Ascending aorta (tissue), 2 donors: ENCODE data around the gene CCDC74A. TPM values are rescaled to one million over a fixed set of nuclear protein-coding genes. Genes with fewer than 3 reads are reported as not detected.
"Not testable (repeated sequence)": the region's sequence is repeated elsewhere in the genome, so short reads cannot be mapped to it uniquely, and the experiment has no call there.

ENCODE experiments used
- DNase-seq, 2 donors: peaks; one replicate each; pipeline ENCODE4 v3.0.0-alpha.2; 2019; ENCODE audit warnings: low spot score in 2 of 2
- H3K27ac ChIP-seq, 2 donors: fragments of 200-600 bp; sonication (generic); one replicate each; pipeline ENCODE4 v1.5.1; 2016 to 2017; ENCODE audit warnings: mild to moderate bottlenecking in 1 of 2
- H3K27me3 ChIP-seq: fragments of 200-600 bp; sonication (generic); one replicate; pipeline ENCODE4 v1.5.1; 2017
- H3K36me3 ChIP-seq, 2 donors: fragments of 200-600 bp; sonication (generic); one replicate each; pipeline ENCODE4 v1.5.1; 2016
- H3K4me1 ChIP-seq, 2 donors: fragments of 200-600 bp; sonication (generic); one replicate each; pipeline ENCODE4 v1.5.1; 2016 to 2017; ENCODE audit warnings: mild to moderate bottlenecking in 1 of 2
- H3K4me3 ChIP-seq, 2 donors: fragments of 200-600 bp; sonication (generic); one replicate each; pipeline ENCODE4 v1.5.1; 2016 to 2017; ENCODE audit warnings: mild to moderate bottlenecking in 1 of 2
- H3K9me3 ChIP-seq, 2 donors: fragments of 200-600 bp; sonication (generic); one replicate each; pipeline ENCODE4 v1.5.1; 2016
- intact Hi-C: fragments of 100-400 bp; cut with DNase I; formaldehyde crosslinking; loops from one replicate; pipeline ENCODE4 v1.15.1; 2023
- total RNA-seq: library from RNA; depleted of rRNA; stranded (reverse); fragments of >200 nt; gene quantifications from one replicate; pipeline ENCODE4 v1.1.0, GENCODE V29; 2016
- TF ChIP-seq, protein P1 (sequence below), 3 experiments: fragments of 200-600 bp in 2 of 3; fragments of 450-650 bp in 1 of 3; sonication (generic) in 2 of 3; IDR thresholded peaks; one replicate each; pipeline ENCODE4 v1.5.1; 2016 to 2019; ENCODE audit warnings: antibody characterized with exemption in 3 of 3, mild to moderate bottlenecking in 1 of 3, moderate library complexity in 1 of 3

Gene CCDC74A
- total RNA-seq, 1 donor from 2014 or later = 1.8 TPM

DNA sequence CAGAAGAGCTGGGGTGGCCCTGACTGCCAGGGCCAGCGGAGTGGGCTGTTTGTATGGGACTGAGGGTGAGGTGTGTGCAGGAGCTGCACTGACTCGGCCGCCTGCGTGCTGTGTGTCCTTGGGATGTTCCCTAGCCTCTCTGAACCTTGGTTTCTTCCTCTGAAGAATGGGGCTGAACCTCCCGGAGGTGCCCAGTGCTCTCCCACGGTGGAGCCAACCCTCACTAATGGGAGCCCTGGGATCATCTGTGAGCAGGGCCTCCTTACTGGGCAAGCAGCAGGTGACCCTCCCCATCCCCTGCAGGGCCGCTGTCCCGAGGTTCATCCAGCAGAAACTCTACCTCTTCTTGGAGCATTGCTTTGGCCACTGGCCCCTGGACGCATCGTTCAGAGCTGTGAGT lies 11.7 kb upstream of the CCDC74A start:
- no peaks in the 10 kb centered on the region for H3K4me1 ChIP-seq
- no peak for DNase-seq
- intact Hi-C loops = no loop called here
- peaks cover 23 to 45% of the 10 kb centered on the region in 2 donors for H3K36me3 ChIP-seq
- H3K27ac ChIP-seq = no peak overlapping the region
- TF ChIP-seq, protein P1, sequence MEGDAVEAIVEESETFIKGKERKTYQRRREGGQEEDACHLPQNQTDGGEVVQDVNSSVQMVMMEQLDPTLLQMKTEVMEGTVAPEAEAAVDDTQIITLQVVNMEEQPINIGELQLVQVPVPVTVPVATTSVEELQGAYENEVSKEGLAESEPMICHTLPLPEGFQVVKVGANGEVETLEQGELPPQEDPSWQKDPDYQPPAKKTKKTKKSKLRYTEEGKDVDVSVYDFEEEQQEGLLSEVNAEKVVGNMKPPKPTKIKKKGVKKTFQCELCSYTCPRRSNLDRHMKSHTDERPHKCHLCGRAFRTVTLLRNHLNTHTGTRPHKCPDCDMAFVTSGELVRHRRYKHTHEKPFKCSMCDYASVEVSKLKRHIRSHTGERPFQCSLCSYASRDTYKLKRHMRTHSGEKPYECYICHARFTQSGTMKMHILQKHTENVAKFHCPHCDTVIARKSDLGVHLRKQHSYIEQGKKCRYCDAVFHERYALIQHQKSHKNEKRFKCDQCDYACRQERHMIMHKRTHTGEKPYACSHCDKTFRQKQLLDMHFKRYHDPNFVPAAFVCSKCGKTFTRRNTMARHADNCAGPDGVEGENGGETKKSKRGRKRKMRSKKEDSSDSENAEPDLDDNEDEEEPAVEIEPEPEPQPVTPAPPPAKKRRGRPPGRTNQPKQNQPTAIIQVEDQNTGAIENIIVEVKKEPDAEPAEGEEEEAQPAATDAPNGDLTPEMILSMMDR (IDR thresholded peaks at IDR 0.05) = no peak
- H3K27me3 ChIP-seq = no peaks in the 10 kb centered on the region
- H3K4me3 ChIP-seq = no peak overlapping the region
- no peaks in the 10 kb centered on the region for H3K9me3 ChIP-seq

DNA sequence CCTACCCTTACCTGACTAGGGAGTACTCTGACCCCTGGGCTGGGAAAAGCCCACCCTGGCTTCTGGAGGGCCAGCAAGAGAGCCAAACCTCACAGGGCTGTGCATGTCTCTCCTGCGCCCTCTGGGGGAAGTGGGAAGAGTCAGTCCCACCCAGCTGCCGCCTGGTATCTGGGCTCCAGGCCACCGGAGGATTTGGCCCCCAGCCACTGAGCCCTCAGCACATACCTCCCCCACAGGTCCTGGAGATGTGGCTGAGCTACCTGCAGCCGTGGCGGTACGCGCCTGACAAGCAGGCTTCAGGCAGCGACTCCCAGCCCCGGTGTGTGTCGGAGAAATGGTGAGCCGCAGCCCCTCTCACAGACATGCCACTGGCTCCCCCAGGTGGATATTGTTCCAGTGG lies 11.1 kb upstream of the CCDC74A start:
- DNase-seq, H3K27ac ChIP-seq, H3K27me3 ChIP-seq, intact Hi-C loops, H3K9me3 ChIP-seq, H3K4me1 ChIP-seq, H3K4me3 ChIP-seq: not testable (repeated sequence)
- peaks cover 20 to 41% of the 10 kb centered on the region in 2 donors for H3K36me3 ChIP-seq

DNA sequence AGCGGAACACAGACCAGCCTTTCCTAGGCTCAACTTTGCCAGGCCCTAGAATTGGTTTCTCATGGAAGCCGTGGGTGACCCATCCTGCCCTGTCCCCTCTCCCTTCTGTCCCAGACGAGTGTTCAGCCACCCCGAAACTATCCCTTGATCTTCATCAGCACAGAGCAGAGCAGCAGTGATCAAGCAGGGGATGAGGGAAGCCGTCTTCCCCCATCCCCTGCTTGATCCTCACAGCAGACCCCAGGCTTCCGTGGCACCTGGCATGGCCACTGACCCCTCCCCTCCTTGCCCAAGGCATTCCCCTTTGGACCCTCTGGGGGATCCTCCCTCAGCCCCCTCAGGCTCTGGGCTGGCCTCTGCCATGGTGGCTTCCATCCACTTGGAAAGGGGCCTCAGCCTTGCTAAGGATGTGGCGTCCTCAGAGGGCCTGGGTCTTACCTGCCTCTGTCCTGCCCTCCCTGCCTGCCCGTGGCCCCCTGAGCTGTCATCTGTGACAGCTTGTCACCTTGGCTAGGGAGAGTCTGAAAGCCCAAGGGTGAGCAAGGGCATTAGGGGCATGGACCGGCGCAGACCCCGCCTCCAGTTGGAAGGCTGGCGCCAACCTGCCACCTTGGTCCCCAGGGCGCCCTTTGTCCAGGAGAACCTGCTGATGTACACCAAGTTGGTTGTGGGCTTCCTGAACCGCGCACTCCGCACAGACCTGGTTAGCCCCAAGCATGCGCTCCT lies 10.4 kb upstream of the CCDC74A start:
- Histone ChIP-seq H3K9me3 (no peaks in the 10 kb centered on the region), H3K27me3 (no peaks in the 10 kb centered on the region), H3K4me3 (no peak overlapping the region), H3K27ac (no peak overlapping the region), H3K36me3 (peaks cover 20 to 41% of the 10 kb centered on the region in 2 donors), H3K4me1 (no peaks in the 10 kb centered on the region)
- DNase-seq = no peak
- TF ChIP-seq, protein P1 (IDR thresholded peaks at IDR 0.05) = no peak
- intact Hi-C loops = no loop called here

DNA sequence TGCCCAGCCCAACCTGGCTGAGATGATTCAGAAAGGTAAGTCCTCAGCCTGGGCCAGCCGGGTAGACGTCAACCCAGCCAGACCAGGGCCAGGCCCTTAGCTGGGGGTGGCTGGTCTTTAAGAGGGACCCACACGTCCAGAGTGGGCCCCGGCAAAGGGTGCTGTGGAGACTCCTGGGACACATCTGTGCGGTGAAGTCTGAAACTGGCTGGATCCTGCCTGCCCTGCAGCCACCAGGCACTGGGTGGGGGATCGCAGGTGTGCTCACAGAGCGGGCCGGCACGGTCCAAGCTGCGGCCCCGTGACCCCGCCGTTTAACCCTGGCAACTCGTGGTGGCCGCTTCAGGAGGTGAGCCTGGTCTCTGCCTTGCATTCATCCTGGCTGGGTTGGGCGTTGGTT lies 9.8 kb upstream of the CCDC74A start:
- H3K27ac ChIP-seq, DNase-seq: not testable (repeated sequence)

DNA sequence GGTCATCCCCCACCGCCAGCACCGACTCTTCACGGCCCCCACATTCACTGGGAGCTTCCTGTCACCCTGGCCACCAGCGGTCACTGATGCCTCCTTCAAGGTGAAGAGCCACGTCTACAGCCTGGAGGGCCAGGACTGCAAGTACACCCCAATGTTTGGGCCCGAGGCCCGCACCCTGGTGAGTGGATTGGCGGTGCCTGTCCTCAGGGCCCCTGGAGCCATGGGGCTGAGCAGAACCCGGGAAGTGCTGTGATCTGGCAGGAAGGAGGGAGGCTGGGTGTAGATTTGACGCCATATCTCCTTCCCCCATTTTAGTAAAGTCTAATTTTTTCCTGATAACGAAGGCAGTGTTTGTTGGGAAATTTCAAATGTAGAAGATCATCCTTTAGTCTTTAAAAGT lies 9.2 kb upstream of the CCDC74A start:
- H3K36me3 ChIP-seq = peaks cover 15 to 39% of the 10 kb centered on the region in 2 donors
- DNase-seq, intact Hi-C loops: not testable (repeated sequence)

More for the DNA sequence above, 9.8 kb upstream of the CCDC74A start:
- H3K4me3 ChIP-seq, H3K27me3 ChIP-seq, H3K9me3 ChIP-seq, intact Hi-C loops, H3K4me1 ChIP-seq: not testable (repeated sequence)
- H3K36me3 ChIP-seq = peaks cover 16 to 41% of the 10 kb centered on the region in 2 donors

DNA sequence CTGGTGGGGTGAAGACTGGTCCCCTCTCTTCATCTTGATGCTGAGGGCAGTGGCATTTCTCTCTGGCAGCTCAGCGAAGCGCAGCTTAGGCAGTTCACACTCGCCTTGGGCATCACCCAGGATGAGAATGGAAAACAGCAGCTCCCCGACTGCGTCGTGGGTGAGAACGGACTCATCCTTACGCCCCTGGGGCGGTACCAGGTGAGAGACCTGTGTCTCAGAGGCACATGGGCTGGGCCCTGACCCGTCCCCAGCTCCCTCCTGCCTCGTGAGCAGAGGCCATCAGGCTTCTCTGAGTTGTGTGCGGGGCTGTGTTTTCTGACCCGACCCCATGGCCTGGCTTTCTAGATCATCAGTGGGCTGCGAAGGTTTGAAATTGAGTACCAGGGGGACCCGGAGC lies 8.2 kb upstream of the CCDC74A start:
- Histone ChIP-seq H3K27me3 (no peaks in the 10 kb centered on the region), H3K4me1 (no peaks in the 10 kb centered on the region), H3K9me3 (no peaks in the 10 kb centered on the region), H3K4me3 (no peak overlapping the region), H3K36me3 (peaks cover 12 to 31% of the 10 kb centered on the region in 2 donors), H3K27ac (no peak overlapping the region)
- intact Hi-C loops = no loop called here
- TF ChIP-seq, protein P1 (IDR thresholded peaks at IDR 0.05) = no peak
- DNase-seq = no peak

More for the DNA sequence above, 9.2 kb upstream of the CCDC74A start:
- H3K4me3 ChIP-seq, H3K9me3 ChIP-seq, H3K27me3 ChIP-seq, H3K4me1 ChIP-seq, H3K27ac ChIP-seq: not testable (repeated sequence)

DNA sequence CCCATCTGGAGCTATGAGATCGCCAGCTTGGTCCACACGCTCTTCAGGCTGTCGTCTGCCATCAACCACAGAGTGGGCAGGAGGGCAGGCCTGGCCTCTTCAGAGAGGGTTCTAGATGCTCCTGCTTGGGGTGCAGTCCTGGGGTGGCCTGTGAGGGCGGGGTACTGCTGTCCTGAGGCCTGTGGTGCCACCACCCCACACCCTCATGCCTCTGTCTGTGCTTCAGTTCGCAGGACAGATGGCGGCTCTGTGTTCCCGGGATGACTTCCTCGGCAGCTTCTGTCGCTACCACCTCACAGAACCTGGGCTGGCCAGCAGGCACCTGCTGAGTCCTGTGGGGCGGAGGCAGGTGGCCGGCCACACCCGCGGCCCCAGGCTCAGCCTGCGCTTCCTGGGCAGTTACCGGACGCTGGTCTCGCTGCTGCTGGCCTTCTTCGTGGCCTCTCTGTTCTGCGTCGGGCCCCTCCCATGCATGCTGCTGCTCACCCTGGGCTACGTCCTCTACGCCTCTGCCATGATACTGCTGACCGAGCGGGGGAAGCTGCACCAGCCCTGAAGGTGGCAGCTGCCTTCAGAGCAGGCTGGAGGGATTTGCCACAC lies 7.7 kb upstream of the CCDC74A start:
- H3K4me3 ChIP-seq, DNase-seq: not testable (repeated sequence)
- H3K36me3 ChIP-seq = peaks cover 12 to 28% of the 10 kb centered on the region in 2 donors

More for the DNA sequence above, 7.7 kb upstream of the CCDC74A start:
- H3K4me1 ChIP-seq, intact Hi-C loops, H3K27ac ChIP-seq, H3K27me3 ChIP-seq, H3K9me3 ChIP-seq: not testable (repeated sequence)
